H1 (cell line): ENCODE results near the gene ZNF521. TPM values are rescaled to one million over a fixed set of nuclear protein-coding genes. Genes with fewer than 3 reads are reported as not detected.

Experiments
- CEBPB ChIP-seq: IDR thresholded peaks from 2 replicates; pipeline ENCODE4 v1.6.1; 2012; ENCODE audit warnings: low read depth, low read length
- EP300 ChIP-seq, 2 experiments: IDR thresholded peaks; 1 replicate in 1 of 2; 2 replicates in 1 of 2; pipeline ENCODE4 v1.6.1; 2011 to 2012; ENCODE audit warnings: low read depth in 2 of 2, low read length in 2 of 2, mild to moderate bottlenecking in 2 of 2, borderline replicate concordance in 1 of 2, inconsistent platforms in 1 of 2, moderate library complexity in 1 of 2
- FOSL1 ChIP-seq: IDR thresholded peaks from 2 replicates; pipeline ENCODE4 v1.6.1; 2011; ENCODE audit warnings: mild to moderate bottlenecking, low read depth, low read length, moderate library complexity; ENCODE audit not compliant: insufficient read depth
- GABPA ChIP-seq: IDR thresholded peaks from 2 replicates; pipeline ENCODE4 v1.6.1; 2011; ENCODE audit warnings: mild to moderate bottlenecking, low read length, moderate library complexity, borderline replicate concordance; ENCODE audit not compliant: insufficient read depth
- HDAC2 ChIP-seq, 2 experiments: fragments of 300-600 bp in 1 of 2; sonication (generic) in 1 of 2; IDR thresholded peaks; 2 replicates each; pipeline ENCODE4 v1.6.1; 2011 to 2012; ENCODE audit warnings: low read depth in 2 of 2, low read length in 2 of 2, mild to moderate bottlenecking in 2 of 2, moderate library complexity in 2 of 2, borderline replicate concordance in 1 of 2, inconsistent platforms in 1 of 2
- JUN ChIP-seq: IDR thresholded peaks from 2 replicates; pipeline ENCODE4 v1.6.1; 2011; ENCODE audit warnings: low read depth, mild to moderate bottlenecking, improper control_type of control experiment, low read length
- KDM1A ChIP-seq: fragments of 200-600, 300-600 bp; sonication (generic); IDR thresholded peaks from 2 replicates; pipeline ENCODE4 v1.7.1; 2016; ENCODE audit warnings: mild to moderate bottlenecking, low read length, borderline replicate concordance
- MAFK ChIP-seq: IDR thresholded peaks from 2 replicates; pipeline ENCODE4 v1.6.1; 2012; ENCODE audit warnings: low read depth, mild to moderate bottlenecking, improper control_type of control experiment, low read length
- RNF2 ChIP-seq: fragments of 200-900, 300-1000 bp; sonication (generic); IDR thresholded peaks from 2 replicates; pipeline ENCODE4 v1.7.1; 2016; ENCODE audit warnings: borderline replicate concordance, low read depth, mild to moderate bottlenecking, antibody characterized with exemption, low read length; ENCODE audit not compliant: poor library complexity, severe bottlenecking; ENCODE audit errors: missing control alignments
- RXRA ChIP-seq: IDR thresholded peaks from 2 replicates; pipeline ENCODE4 v1.6.1; 2011; ENCODE audit warnings: low read depth, mild to moderate bottlenecking, low read length, moderate library complexity; ENCODE audit not compliant: insufficient read depth
- polyA plus RNA-seq, 7 experiments: library from polyadenylated mRNA; depleted of rRNA in 3 of 7; stranded (reverse) in 5 of 7; unstranded in 2 of 7; fragments of >200 nt in 5 of 7; fragments of 200-250 nt in 2 of 7; gene quantifications; 1 replicate in 5 of 7; 2 replicates in 1 of 7; 4 replicates in 1 of 7; pipeline versions ENCODE4 v1.2.1 to v1.2.3, GENCODE V29; 2011 to 2013; ENCODE audit warnings: missing spikeins in 2 of 7, mixed read lengths in 2 of 7
- total RNA-seq: library from RNA; stranded (reverse); fragmentation: NEBNext Ultra II Directional; extraction: Animal tissue kit (Norgen Biotek cat#: 25700); gene quantifications from 2 replicates; pipeline ENCODE4 v1.2.1, GENCODE V29; 2021
- TF ChIP-seq, protein P1 (sequence below): fragments of 300-600 bp; sonication (generic); IDR thresholded peaks from 2 replicates; pipeline ENCODE4 v1.7.1; 2012; ENCODE audit warnings: low read length, moderate library complexity, mild to moderate bottlenecking, inconsistent platforms; ENCODE audit not compliant: insufficient replicate concordance

ZNF521 gene
- total and polyA plus RNA-seq, 2 of the 8 experiments (the other 6 are each of a cell fraction or from before 2014, with no cell fraction given): 9.5 to 15.8 TPM

DNA sequence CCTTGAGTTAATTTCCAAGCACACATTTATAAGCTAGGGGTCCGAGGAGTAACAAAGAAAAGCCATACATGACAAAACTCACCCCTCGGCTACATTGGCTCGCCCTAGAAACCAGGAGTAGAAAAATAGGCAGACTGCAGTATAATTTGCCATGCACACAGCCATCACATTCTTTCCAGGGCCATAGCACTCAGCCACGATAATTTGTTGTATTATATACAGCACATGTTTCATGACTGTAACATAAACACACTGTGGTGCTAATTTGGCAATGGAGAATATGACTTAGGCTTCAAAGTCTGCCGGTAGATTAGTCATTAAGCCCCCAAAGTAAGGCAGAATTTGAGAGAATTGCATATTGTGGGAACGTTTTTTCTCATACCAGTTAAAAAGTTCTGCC is 254.9 kb downstream of the ZNF521 start (continued):
- TF ChIP-seq, protein P1, sequence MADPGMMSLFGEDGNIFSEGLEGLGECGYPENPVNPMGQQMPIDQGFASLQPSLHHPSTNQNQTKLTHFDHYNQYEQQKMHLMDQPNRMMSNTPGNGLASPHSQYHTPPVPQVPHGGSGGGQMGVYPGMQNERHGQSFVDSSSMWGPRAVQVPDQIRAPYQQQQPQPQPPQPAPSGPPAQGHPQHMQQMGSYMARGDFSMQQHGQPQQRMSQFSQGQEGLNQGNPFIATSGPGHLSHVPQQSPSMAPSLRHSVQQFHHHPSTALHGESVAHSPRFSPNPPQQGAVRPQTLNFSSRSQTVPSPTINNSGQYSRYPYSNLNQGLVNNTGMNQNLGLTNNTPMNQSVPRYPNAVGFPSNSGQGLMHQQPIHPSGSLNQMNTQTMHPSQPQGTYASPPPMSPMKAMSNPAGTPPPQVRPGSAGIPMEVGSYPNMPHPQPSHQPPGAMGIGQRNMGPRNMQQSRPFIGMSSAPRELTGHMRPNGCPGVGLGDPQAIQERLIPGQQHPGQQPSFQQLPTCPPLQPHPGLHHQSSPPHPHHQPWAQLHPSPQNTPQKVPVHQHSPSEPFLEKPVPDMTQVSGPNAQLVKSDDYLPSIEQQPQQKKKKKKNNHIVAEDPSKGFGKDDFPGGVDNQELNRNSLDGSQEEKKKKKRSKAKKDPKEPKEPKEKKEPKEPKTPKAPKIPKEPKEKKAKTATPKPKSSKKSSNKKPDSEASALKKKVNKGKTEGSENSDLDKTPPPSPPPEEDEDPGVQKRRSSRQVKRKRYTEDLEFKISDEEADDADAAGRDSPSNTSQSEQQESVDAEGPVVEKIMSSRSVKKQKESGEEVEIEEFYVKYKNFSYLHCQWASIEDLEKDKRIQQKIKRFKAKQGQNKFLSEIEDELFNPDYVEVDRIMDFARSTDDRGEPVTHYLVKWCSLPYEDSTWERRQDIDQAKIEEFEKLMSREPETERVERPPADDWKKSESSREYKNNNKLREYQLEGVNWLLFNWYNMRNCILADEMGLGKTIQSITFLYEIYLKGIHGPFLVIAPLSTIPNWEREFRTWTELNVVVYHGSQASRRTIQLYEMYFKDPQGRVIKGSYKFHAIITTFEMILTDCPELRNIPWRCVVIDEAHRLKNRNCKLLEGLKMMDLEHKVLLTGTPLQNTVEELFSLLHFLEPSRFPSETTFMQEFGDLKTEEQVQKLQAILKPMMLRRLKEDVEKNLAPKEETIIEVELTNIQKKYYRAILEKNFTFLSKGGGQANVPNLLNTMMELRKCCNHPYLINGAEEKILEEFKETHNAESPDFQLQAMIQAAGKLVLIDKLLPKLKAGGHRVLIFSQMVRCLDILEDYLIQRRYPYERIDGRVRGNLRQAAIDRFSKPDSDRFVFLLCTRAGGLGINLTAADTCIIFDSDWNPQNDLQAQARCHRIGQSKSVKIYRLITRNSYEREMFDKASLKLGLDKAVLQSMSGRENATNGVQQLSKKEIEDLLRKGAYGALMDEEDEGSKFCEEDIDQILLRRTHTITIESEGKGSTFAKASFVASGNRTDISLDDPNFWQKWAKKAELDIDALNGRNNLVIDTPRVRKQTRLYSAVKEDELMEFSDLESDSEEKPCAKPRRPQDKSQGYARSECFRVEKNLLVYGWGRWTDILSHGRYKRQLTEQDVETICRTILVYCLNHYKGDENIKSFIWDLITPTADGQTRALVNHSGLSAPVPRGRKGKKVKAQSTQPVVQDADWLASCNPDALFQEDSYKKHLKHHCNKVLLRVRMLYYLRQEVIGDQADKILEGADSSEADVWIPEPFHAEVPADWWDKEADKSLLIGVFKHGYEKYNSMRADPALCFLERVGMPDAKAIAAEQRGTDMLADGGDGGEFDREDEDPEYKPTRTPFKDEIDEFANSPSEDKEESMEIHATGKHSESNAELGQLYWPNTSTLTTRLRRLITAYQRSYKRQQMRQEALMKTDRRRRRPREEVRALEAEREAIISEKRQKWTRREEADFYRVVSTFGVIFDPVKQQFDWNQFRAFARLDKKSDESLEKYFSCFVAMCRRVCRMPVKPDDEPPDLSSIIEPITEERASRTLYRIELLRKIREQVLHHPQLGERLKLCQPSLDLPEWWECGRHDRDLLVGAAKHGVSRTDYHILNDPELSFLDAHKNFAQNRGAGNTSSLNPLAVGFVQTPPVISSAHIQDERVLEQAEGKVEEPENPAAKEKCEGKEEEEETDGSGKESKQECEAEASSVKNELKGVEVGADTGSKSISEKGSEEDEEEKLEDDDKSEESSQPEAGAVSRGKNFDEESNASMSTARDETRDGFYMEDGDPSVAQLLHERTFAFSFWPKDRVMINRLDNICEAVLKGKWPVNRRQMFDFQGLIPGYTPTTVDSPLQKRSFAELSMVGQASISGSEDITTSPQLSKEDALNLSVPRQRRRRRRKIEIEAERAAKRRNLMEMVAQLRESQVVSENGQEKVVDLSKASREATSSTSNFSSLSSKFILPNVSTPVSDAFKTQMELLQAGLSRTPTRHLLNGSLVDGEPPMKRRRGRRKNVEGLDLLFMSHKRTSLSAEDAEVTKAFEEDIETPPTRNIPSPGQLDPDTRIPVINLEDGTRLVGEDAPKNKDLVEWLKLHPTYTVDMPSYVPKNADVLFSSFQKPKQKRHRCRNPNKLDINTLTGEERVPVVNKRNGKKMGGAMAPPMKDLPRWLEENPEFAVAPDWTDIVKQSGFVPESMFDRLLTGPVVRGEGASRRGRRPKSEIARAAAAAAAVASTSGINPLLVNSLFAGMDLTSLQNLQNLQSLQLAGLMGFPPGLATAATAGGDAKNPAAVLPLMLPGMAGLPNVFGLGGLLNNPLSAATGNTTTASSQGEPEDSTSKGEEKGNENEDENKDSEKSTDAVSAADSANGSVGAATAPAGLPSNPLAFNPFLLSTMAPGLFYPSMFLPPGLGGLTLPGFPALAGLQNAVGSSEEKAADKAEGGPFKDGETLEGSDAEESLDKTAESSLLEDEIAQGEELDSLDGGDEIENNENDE: no peak
- TF ChIP-seq CEBPB (no peak), GABPA (no peak), MAFK (no peak), RXRA (no peak), JUN (no peak), KDM1A (no peak), RNF2 (no peak), FOSL1 (no peak), HDAC2 (IDR thresholded peaks at IDR 0.05; ENCODE audit: borderline replicate concordance in 1 of 2, low read depth in 2 of 2, low read length in 2 of 2) (no peak), EP300 (IDR thresholded peaks at IDR 0.05; ENCODE audit: borderline replicate concordance in 1 of 2, low read depth in 2 of 2, low read length in 2 of 2) (no peak)
- TF ChIP-seq, all 59 proteins: peak for 0
